ENCODE data around the gene PCCA. TPM values are rescaled to one million over a fixed set of nuclear protein-coding genes. Genes with fewer than 3 reads are reported as not detected.
"Not testable (repeated sequence)": the region's sequence is repeated elsewhere in the genome, so short reads cannot be mapped to it uniquely, and the experiment has no call there.

PCCA gene
- total and polyA plus RNA-seq, 4 donors = 30.1 to 160 (median 76.3) TPM

DNA sequence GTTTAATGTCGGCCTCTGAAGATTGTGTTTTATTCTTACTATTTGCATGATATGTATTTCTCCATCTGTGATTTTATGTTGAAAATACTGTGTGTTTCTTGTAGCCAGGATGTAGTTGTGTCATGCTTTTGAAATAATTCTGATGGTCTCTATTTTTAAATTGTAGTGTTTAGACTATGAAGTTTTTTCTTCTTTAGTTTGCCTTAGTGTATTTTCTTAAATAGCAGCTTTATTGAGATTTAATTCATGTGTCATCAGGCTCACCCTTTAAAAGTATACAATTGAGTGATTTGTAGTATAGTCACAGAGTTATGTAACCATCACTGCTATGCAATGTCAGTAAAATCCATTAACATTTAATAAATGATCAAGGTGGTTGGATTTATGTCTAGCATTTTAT is 74.5 kb downstream of the PCCA start:
- no peak for DNase-seq (ENCODE audit: low spot score)
- TF ChIP-seq HNF4A (conservative IDR thresholded peaks at IDR 0.05) (no peak), SP1 (IDR thresholded peaks at IDR 0.05) (no peak), ZBTB33 (IDR thresholded peaks at IDR 0.05) (no peak), JUND (IDR thresholded peaks at IDR 0.05) (no peak), NR2F2 (IDR thresholded peaks at IDR 0.05) (no peak), TAF1 (conservative IDR thresholded peaks at IDR 0.05) (no peak), CTCF (IDR thresholded peaks at IDR 0.05; ENCODE audit: low read depth, low read length, missing input control) (no peak), RAD21 (IDR thresholded peaks at IDR 0.05) (no peak), FOXA2 (IDR thresholded peaks at IDR 0.05) (no peak), EGR1 (IDR thresholded peaks at IDR 0.05; ENCODE audit: low read depth in 2 of 2) (no peak), FOXA1 (IDR thresholded peaks at IDR 0.05) (no peak), YY1 (IDR thresholded peaks at IDR 0.05) (no peak), RXRA (IDR thresholded peaks at IDR 0.05) (no peak), GABPA (IDR thresholded peaks at IDR 0.05 in 1 of 2, conservative IDR thresholded peaks at IDR 0.05 in 1 of 2) (no peak)
- TF ChIP-seq, protein P1, sequence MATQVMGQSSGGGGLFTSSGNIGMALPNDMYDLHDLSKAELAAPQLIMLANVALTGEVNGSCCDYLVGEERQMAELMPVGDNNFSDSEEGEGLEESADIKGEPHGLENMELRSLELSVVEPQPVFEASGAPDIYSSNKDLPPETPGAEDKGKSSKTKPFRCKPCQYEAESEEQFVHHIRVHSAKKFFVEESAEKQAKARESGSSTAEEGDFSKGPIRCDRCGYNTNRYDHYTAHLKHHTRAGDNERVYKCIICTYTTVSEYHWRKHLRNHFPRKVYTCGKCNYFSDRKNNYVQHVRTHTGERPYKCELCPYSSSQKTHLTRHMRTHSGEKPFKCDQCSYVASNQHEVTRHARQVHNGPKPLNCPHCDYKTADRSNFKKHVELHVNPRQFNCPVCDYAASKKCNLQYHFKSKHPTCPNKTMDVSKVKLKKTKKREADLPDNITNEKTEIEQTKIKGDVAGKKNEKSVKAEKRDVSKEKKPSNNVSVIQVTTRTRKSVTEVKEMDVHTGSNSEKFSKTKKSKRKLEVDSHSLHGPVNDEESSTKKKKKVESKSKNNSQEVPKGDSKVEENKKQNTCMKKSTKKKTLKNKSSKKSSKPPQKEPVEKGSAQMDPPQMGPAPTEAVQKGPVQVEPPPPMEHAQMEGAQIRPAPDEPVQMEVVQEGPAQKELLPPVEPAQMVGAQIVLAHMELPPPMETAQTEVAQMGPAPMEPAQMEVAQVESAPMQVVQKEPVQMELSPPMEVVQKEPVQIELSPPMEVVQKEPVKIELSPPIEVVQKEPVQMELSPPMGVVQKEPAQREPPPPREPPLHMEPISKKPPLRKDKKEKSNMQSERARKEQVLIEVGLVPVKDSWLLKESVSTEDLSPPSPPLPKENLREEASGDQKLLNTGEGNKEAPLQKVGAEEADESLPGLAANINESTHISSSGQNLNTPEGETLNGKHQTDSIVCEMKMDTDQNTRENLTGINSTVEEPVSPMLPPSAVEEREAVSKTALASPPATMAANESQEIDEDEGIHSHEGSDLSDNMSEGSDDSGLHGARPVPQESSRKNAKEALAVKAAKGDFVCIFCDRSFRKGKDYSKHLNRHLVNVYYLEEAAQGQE (IDR thresholded peaks at IDR 0.05) = no peak
- no peak overlapping the region for H3K27ac ChIP-seq (ENCODE audit: low read depth in 1 of 2, low read length in 2 of 2)
- H3K27me3 ChIP-seq (ENCODE audit: control insufficient read depth in 4 of 4, insufficient read depth in 4 of 4, low read length in 3 of 4) = no peaks in the 10 kb centered on the region
- H3K36me3 ChIP-seq (ENCODE audit: control insufficient read depth in 4 of 4, insufficient read depth in 3 of 4, low read depth in 1 of 4, low read length in 3 of 4) = peaks cover 0 to 5% (median 1%) of the 10 kb centered on the region in 4 donors
- no peak overlapping the region for H3K9ac ChIP-seq (ENCODE audit: low read depth in 1 of 2, low read length in 2 of 2)
- H3K9me3 ChIP-seq (ENCODE audit: control insufficient read depth in 4 of 4, low read length in 3 of 4) = no peaks in the 10 kb centered on the region
- 93% methylated on average over 1 of the region's 1 CpG for WGBS
- H3K4me1 ChIP-seq (ENCODE audit: control insufficient read depth in 4 of 4, insufficient read depth in 4 of 4, low read length in 3 of 4) = no peaks in the 10 kb centered on the region
- H3K4me3 ChIP-seq (ENCODE audit: low read depth in 1 of 3, low read length in 3 of 3) = no peak overlapping the region

- 36% methylated on average over 5 of the region's 5 CpGs for WGBS
- Histone ChIP-seq H3K36me3 (ENCODE audit: control insufficient read depth in 4 of 4, insufficient read depth in 3 of 4, low read depth in 1 of 4, low read length in 3 of 4) (peaks cover 0 to 3% (median 0%) of the 10 kb centered on the region in 4 donors), H3K27ac (ENCODE audit: low read depth in 1 of 2, low read length in 2 of 2) (no peak overlapping the region), H3K27me3 (ENCODE audit: control insufficient read depth in 4 of 4, insufficient read depth in 4 of 4, low read length in 3 of 4) (no peaks in the 10 kb centered on the region), H3K4me1 (ENCODE audit: control insufficient read depth in 4 of 4, insufficient read depth in 4 of 4, low read length in 3 of 4) (peaks cover 2 to 35% (median 27%) of the 10 kb centered on the region in 4 donors), H3K4me3 (ENCODE audit: low read depth in 1 of 3, low read length in 3 of 3) (no peak overlapping the region), H3K9me3 (ENCODE audit: control insufficient read depth in 4 of 4, low read length in 3 of 4) (no peaks in the 10 kb centered on the region), H3K9ac (ENCODE audit: low read depth in 1 of 2, low read length in 2 of 2) (no peak overlapping the region)
- DNase-seq (ENCODE audit: low spot score) = no peak
- TF ChIP-seq RAD21 (IDR thresholded peaks at IDR 0.05) = peak in 1 of 2 donors; percentile 34
- no peak for TF ChIP-seq CTCF (IDR thresholded peaks at IDR 0.05; ENCODE audit: low read depth, low read length, missing input control)
Measured at GRCh38 chr13:100173203-100173602, 84.3 kb downstream of the PCCA start.

GRCh38 chr13:100174455-100174854 is 85.6 kb downstream of the PCCA start:
- H3K4me3 ChIP-seq (ENCODE audit: low read depth in 1 of 3, low read length in 3 of 3); DNase-seq (ENCODE audit: low spot score); H3K27me3 ChIP-seq (ENCODE audit: control insufficient read depth in 4 of 4, insufficient read depth in 4 of 4, low read length in 3 of 4); H3K9ac ChIP-seq (ENCODE audit: low read depth in 1 of 2, low read length in 2 of 2); H3K27ac ChIP-seq (ENCODE audit: low read depth in 1 of 2, low read length in 2 of 2); H3K36me3 ChIP-seq (ENCODE audit: control insufficient read depth in 4 of 4, insufficient read depth in 3 of 4, low read depth in 1 of 4, low read length in 3 of 4); H3K9me3 ChIP-seq (ENCODE audit: control insufficient read depth in 4 of 4, low read length in 3 of 4): not testable (repeated sequence)
- peaks cover 2 to 35% (median 27%) of the 10 kb centered on the region in 4 donors for H3K4me1 ChIP-seq (ENCODE audit: control insufficient read depth in 4 of 4, insufficient read depth in 4 of 4, low read length in 3 of 4)
- 90% methylated on average over 4 of the region's 4 CpGs for WGBS

Data from liver (tissue), 9 donors.